GM19023 (cell line): Measurements from ENCODE around the gene MALT1.
A peak's percentile ranks its signal among the peaks of the same experiment; 100 is the strongest.
"Not testable (repeated sequence)": the region's sequence is repeated elsewhere in the genome, so short reads cannot be mapped to it uniquely, and the experiment has no call there.

Experiments
- ATAC-seq: cut with Tn5 transposase; IDR thresholded peaks from one replicate; pipeline ENCODE4 v1.9.1; 2021; ENCODE audit warnings: mild to moderate bottlenecking, moderate library complexity; ENCODE audit not compliant: unreplicated experiment

MALT1 gene

GRCh38 chr18:58766946-58767345 lies 95.7 kb downstream of the MALT1 start:
- no peak for ATAC-seq

- ATAC-seq, result peak; percentile 88
These were observed 97.2 kb downstream of the MALT1 start for GRCh38 chr18:58768293-58768974.

DNA sequence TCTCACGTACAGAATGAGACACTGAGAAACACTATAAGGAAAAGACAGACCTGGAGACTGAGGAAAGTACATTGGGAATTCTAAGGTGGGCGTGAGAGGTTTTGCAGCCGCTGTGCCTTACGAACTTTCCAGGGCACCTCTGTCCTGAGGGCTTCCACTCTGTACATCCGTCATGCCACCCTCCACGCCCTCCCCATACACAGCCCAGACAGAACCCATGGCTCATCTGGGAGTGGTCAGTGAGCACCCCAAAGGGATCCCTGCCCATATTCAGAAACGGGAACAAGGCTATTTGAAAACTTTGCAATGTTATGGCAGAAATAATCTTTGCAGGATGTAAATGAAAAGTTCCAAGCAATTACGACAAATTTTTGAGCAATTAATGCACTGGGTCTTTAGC lies 98.1 kb downstream of the MALT1 start:
- no peak for ATAC-seq

- ATAC-seq, result no peak
These were observed 99.3 kb downstream of the MALT1 start for GRCh38 chr18:58770601-58771000.

- ATAC-seq, result no peak
These were observed 100.9 kb downstream of the MALT1 start for GRCh38 chr18:58772161-58772560.

DNA sequence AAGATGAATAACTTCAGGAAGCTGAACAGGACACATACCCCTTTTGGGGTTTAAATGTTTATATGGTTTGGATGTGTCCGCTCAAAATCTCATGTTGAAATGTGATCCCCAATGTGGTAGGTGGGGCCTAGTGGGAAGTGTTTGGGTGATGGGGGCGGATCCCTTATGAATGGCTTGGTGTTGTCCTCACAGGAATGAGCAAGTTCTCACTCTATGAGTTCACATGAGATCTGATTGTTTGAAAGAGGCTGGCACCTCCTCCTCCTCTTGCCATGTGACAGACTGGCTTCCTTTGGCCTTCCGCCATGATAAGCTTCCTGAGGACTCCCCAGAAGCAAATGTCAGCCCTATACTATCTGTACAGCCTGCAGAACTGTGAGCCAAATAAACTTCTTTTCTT lies 104.8 kb downstream of the MALT1 start:
- no peak for ATAC-seq

DNA sequence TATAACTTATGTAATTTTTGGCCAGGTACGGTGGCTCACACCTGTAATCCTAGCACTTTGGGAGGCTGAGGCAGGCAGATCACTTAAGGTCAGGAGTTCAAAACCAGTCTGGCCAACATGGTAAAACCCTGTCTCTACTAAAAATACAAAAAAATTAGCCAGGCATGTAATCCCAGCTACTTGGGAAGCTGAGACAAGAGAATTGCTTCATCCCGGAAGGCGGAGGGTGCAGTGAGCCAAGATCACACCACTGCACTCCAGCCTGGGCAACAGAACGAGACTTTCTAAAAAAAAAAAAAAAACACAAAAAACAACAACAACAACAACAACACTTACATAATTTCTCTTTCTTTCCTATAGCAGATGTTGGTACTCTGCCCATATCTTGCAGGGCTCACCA lies 105.3 kb downstream of the MALT1 start:
- not testable (repeated sequence) for ATAC-seq

GRCh38 chr18:58777471-58777870 lies 106.2 kb downstream of the MALT1 start:
- no peak for ATAC-seq

- no peak for ATAC-seq
These were observed 108.3 kb downstream of the MALT1 start for GRCh38 chr18:58779529-58779928.

DNA sequence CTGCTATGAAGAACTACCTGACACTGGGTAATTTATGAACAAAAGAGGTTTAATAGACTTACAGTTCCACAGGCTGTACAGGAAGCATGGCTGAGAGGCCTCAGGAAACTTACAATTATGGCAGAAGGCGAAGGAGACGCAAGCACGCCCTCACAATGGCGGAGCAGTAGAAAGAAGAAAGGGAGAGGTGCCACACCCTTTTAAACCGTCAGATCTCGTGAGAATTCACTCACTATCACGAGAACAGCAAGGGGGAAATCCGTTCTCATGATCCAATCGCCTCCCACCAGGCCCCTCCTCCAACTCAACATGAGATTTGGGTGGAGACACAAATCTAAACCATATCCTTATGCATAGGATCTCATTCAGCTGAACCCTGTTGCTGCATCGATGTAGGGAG lies 108.8 kb downstream of the MALT1 start:
- ATAC-seq, result no peak

GRCh38 chr18:58781627-58782194 lies 110.4 kb downstream of the MALT1 start:
- peak; percentile 85 for ATAC-seq

DNA sequence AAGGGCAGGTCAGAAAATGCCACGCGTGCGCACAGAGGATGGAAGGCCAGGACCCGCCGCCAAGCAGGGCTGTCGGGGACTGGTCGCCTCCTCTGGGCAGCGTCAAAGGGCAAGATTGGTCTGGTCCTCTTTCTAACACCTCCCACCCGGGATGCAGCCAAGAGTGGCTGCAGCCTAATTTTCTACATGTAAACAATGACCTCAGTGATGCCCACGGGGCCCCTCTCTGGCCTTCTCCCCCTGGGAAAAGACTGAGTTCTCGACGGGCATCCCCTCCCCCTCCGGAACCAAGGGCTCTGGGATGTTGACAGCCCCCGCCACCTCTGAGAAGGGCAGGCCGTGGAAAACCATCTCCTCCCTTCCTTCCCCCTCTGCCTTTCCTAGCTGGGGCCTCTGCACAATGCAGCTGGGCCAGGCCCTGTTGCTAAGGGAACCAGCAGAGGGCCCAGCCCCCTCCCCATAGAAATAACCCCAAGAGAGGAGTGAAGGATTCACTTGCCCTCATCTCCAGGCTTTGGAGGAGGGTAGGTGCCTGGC lies 113.4 kb downstream of the MALT1 start:
- ATAC-seq, result no peak

DNA sequence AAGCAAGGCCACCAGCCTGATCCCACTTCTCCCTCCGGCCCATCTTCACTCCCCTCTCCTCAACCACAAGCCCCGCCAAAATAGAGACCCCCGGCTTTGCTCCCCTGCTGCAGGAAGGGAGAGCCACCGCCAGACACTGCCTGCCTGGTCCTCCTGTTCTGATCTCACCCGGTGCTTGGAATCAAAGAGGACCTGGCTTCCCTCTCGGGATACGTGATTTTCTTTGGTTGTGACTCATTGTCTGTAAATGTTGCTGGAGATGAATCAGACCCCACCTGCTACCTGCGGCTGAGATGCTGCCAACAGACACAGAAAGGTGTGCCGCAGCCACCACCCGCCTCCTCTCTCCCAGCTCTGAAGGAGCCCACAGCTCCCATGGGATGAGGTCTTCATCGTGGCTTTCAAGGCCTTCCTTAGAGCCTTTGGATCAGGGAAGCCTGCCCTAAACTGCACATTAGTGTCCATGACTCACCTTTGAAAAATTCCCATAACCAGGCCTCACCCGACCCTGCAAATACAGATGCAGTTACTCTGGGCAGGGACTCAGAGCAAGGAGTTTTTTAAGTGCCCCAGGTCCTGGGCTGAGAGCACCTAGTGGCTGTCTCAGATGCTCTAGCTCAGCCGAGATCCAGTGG lies 114.0 kb downstream of the MALT1 start:
- no peak for ATAC-seq

DNA sequence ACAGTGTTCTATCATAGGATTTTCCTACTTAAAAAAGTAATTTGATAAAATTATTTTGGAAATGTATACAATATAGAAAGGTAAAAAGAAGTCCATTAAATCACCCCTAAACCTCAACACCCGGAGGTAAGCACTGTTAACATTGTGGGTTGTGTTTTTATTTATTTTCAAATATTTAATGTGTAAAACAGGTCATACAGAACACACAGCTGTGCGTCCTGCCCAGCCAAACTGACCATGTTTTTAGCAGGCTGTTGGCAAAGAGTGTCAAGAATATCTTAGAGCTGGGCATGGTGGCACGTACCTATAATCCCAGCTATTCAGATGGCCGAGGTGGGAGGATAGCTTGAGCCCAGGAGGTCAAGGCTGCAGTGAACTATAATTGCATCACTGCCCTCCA lies 114.6 kb downstream of the MALT1 start:
- ATAC-seq, result no peak

DNA sequence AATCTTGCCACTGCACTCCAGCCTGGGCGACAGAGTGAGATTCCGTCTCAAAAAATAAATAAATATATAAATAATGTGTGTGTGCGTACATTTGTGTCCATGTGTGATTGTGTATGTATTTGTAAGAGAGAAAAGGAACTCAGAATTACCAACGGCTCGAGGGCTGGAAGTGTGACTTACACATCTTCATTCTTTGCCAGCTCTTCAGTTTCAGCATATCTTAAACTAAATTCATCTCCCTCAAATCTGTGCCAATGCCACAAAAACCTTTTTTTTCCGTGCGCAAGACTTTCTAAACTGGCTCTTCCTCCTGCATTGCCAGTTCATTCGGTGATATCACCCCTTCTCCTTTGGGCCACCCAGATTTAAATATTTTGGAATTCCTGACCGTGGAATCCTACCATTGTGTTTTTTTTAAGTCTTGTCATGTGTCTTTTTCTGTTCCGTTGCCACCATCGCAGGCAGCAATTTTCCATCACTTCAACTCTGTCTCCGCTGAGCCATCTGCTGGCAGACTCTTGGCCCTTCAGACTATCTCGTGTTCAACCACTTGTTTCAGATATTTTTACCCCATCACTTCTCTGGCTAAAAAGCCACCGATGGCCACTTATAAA lies 116.4 kb downstream of the MALT1 start:
- no peak for ATAC-seq

- no peak for ATAC-seq
These were observed 117.2 kb downstream of the MALT1 start for GRCh38 chr18:58788470-58788869.

- no peak for ATAC-seq
These were observed 118.0 kb downstream of the MALT1 start for GRCh38 chr18:58788971-58789875.

- ATAC-seq, result no peak
These were observed 118.6 kb downstream of the MALT1 start for GRCh38 chr18:58789876-58790240.

- peak; percentile 94 for ATAC-seq
These were observed 120.8 kb downstream of the MALT1 start for GRCh38 chr18:58792086-58792485.

- ATAC-seq, result no peak
These were observed 122.1 kb downstream of the MALT1 start for GRCh38 chr18:58793361-58793760.

DNA sequence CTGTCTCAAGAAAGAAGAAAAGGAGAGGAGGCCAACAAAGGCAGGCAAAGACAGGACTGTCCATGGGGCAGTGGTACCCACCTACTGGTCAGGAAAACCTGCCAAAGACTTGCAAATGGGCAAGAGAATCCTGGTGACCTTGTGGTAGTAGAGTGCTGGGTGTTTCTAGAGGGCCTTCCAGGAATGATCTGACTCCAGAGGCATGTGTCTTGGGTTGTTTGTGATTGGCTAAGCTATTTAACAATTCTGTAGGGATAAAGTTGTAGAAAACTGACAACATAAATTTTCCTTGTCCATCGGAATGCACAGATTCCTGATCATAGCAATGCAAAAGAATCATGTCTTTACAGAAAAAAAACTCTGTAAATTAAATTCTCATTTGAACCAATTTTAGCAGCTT lies 125.0 kb downstream of the MALT1 start:
- ATAC-seq, result no peak
